MM.1S (cell line): ENCODE data around the gene AMZ1.

Experiments used
- EZH2 ChIP-seq: fragments of 300-600 bp; sonication (generic); optimal IDR thresholded peaks from 2 replicates; pipeline ENCODE3; 2017; ENCODE audit warnings: low read depth, mild to moderate bottlenecking, antibody characterized with exemption, low read length, mixed read lengths
- EZH2phosphoT487 ChIP-seq: fragments of 300-600 bp; sonication (generic); IDR thresholded peaks from 2 replicates; pipeline ENCODE4 v1.6.1; 2018; ENCODE audit warnings: antibody characterized with exemption, low read length
- TF ChIP-seq, protein P1 (sequence below): fragments of 300-600 bp; sonication (generic); IDR thresholded peaks from 2 replicates; pipeline ENCODE4 v1.5.1; 2016; ENCODE audit warnings: antibody characterized with exemption, low read length, mixed read lengths

- no peak for TF ChIP-seq EZH2phosphoT487
- TF ChIP-seq, protein P1, sequence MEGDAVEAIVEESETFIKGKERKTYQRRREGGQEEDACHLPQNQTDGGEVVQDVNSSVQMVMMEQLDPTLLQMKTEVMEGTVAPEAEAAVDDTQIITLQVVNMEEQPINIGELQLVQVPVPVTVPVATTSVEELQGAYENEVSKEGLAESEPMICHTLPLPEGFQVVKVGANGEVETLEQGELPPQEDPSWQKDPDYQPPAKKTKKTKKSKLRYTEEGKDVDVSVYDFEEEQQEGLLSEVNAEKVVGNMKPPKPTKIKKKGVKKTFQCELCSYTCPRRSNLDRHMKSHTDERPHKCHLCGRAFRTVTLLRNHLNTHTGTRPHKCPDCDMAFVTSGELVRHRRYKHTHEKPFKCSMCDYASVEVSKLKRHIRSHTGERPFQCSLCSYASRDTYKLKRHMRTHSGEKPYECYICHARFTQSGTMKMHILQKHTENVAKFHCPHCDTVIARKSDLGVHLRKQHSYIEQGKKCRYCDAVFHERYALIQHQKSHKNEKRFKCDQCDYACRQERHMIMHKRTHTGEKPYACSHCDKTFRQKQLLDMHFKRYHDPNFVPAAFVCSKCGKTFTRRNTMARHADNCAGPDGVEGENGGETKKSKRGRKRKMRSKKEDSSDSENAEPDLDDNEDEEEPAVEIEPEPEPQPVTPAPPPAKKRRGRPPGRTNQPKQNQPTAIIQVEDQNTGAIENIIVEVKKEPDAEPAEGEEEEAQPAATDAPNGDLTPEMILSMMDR, result no peak
- no peak for TF ChIP-seq EZH2
Measured at GRCh38 chr7:2701424-2701823, 13.4 kb downstream of the AMZ1 start.
